ENCODE data around the gene LBH.

The LBH gene

DNA sequence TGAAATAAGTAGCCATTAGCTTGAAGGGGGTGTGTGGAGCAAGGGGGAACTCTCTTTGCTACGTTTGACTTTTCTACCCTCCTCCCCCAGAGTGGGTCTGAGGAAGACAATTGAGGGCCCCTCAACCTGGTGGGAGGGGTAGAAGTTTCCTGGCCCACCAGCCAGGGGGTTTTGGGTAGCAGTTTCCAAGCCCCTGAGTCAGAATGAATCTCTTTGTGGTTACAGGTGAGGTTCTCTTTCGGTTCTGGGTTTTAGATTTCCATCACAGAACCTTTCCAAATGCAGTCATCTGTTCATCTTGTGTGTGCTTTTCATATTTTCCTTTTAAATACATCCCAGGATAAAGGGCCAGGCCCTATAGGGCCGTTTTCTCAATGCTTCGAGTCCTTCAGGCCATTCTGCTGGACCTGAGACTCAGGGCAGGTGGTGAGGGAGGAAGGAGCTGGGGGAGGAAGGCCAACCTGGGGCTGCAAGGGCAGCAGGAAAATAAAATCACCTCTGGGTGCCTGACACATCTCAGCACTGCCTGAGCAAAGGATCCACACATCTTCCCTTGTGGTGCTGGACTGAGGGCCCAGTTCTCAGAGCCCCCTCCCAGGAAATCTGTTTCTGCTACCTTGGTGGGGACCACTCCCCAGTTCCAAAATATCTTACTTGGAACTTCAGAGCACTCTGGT, 4.7 kb downstream of the LBH start:
- peak in 1 of 2 experiments; percentile 59 for DNase-seq

DNA sequence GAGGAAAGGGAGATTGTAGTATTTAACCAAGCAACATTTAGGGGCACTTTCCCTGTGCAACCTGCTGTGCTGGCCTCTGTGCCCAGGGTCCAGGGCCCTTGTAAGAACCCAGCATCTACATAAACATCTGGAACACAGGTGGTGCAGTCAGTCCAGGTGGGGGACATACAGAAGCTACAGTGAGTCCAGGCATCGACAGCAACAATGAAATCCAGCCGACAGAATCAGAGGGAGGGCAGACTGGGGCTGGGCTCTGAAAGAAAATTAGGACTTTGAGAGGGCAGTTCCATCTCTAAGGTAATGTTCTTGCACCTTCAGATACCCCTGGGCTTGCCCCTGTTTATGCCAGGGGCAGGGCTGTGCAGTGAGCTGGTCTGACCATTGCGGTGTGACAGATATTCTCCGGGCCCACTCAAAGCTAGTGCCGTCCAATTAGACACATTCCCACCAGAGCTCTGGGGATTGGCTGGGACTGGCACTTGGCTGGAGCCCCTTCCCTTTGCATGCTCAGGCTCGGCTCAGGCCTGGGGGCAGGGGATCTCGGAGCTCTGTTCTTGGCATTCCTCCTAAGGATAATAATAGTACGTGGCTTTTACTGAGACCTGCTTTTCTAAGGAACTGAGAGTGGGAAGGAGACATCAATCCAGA, 5.4 kb downstream of the LBH start:
- no peak for DNase-seq

DNA sequence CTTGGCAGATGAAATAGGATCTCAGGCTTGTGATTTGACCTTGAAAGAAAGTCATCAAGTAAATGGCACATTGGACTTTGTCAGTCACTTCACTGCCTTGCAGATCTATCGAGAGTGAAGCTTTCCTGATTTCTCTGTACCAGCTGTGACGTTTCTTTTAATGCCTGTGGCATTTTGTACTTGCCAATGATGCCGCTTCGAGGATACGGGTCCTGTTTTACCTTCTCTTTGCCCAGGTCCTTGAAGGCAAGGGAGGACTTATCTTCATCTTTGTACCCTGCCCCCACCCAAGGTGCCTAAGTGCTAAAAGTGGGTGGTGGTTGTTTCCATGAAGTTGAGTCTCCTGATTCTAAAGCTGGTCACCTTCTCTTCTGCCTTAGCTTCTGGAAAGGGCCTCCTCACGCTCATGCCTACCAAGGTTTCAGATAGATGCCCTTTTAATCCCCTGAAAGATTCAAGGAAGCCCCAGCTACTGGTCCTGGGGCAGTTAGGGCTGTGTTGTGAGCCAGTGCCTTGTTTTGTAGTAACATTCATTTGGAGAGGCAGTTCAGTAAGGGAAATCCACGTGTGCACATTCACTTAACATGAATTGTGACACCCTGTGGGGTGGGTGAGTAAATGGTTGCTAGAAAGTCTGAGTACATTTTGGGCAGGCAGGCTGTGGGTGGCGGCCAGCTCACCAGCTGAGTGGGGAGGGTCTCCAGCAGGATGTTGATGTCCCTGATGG, 6.1 kb downstream of the LBH start:
- peak in 1 of 2 experiments; percentile 58 for DNase-seq

DNA sequence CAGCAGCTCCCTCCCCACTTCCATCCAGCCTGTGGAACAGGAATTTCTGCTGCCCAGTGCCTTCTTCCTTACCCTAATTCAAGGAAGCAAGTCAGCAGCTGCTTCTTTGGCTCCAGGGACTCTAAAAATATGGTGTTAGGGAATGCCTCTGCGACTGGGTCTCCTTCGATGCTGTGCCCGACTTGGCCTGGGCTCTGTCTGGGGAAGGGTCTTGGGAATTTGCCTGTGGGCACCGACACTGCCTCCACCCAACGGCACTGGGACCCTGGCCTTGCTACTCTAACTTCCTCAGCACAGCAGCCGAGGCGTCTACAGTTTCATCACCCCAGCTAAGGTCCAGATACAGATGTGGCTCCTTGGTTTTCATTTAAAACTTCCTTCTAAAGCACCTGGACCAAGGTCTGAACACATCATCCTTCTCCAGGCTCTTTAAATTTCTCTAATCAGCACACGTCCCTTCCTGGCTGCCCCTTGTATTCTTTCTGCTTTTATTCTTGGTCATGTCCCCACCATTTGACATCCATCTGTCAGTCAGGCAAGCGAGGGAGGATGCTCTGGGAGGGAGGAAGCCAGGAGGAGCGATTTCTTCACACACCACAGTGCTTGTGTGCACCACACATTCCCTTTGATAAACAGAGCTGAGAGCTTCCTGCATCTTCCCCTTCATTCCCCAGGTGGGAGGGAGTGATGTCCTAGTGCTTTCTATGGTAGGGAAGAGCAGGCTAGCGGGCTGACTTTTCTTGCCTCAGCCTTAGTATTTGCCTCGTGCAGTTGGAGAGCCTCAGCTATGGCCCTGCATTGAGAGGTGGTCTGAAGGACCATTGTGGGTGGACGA, 6.8 kb downstream of the LBH start:
- DNase-seq, result no peak

DNA sequence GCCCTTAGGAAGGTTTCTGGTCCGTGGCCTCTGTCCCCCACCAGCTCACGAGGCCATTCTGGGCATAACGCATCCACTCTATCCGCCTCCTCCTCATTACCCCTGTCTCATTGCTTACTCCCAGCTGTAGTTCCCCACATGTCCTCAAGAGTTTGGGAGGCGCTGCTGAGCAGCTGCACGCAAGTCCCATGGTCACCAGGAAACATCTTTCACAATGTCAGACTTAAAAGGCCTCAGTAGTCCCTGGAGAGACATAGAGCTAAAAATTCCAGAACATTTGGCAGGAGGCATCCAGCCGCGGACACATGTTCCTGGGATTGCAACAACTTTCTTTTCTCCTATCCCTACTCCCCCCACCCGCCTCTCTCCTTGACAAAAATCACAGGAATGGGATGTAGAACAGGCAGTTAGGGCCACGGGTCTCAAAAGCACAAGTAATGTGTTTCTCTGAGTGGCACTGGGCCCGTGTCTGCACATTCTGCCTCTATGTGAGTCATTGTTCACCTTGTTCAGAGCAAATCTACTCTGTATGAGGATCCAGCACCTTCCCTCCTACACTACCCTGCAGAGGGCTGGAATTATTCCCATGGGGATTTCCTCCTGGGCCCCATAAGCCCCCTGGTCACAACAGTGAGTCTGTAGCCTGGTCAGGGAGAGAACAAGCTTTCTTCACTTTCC, 8.1 kb downstream of the LBH start:
- peak; percentile 76 to 82 for DNase-seq

DNA sequence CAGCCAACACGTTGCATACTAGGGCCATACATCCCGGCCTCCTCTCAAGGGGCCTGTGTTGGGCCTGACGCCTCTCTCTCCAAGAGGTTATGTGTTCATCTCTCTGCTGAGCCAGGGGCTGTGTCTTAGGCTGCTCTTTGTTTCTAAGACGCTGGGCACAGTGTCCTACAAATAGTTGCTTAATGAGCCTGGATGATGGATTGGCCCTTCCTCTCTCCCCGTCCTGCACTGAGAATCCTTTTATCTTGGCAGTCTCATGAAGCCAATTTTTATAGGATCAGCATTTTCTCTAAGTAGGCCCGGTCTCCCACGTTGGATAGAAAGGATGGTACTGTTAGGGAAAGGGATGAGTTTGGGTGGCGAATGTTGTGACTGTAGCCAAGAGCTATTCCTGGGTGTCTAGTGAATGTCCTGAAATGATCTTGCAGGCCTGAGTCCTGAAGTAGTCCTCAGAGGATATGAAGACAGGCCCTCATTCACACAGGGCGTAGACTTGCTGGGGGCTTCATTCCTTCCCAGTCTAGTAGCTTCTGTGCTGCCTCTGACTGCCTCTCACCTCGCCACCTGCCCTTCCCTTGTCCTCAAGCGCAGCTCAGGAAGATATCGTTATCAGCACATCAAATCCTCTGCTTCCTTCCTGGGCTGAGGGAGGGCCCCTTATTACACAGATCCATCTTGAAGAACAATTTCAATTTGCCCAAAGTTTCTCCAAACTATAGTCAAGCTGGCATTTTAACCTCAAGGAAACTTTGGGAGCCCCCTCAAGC, 8.8 kb downstream of the LBH start:
- DNase-seq, result no peak

DNA sequence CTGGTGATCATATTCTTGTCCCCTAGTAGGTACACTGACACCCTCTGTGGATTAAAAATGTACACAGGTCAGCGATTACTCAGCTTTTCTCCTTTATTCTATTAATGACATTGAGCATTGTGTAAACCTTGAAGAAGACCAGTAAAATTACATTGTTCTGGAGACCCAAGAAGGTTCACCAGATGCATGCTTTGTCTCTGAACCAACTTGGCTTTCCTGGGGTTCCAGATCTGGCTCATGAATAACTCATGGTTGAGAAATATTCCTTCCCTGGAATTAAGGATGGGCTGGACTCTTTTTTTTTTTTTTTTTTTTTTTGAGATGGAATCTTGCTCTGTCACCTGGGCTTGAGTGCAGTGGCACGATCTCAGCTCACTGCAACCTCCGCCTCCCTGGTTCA, 11.9 kb downstream of the LBH start:
- DNase-seq, result no peak

DNA sequence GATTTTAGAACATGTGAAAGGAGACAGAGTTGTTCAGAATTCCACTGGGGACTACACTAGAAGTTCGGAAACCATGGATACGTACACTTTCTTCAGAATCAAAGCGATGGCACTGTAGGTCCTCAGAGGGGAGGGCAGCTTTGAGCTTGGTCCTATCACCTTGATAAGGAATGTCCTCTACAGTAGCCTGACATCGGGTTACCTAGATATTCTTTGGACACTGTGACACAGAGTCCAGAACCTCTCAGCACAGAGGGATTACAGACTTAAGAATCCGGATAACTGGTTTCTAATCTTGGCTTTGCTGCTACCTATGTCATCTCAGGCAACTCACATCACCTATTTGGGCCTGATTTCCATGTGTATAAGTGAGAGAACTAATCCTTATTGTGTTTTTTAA, 14.0 kb downstream of the LBH start:
- no peak for DNase-seq

DNA sequence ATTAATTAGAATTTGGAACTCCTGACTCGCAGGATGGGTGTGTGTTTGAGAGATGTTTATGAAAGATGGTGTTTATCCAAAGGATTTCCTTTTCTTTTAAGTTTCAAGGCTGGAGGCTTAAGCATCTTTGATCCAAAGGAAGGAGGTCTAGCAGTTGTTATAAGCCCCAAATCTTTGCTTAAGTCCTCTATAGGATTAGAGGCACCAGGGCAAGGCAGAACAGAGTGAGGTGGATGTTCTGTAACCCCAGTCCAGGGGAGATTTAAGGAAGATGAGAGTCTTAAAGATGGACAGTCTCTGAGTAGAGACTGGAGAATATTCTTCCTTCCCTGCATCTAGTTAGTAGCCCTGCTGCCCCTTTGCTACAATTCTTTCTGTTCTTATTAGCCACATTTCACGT, 17.5 kb downstream of the LBH start:
- no peak for DNase-seq

DNA sequence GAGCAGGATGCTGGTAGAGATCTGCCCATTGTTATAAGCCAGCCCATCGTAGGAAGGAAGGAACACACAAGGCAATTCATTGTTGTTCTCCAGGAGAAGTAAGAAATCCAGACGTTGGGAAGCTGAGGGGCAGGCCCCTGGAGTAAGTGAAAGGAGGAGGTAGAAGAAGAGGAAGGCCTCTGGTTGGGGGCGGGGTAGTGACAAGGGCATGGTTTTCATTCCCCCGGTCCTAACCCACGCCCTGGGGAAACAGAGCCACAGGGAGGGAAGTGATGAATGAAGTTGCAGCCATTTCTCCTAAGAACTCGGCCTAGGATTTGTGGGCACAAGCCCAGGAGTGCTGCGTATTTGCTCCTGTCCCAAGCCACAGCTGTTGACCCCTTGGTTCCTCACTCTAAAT, 18.0 kb downstream of the LBH start:
- no peak for DNase-seq

DNA sequence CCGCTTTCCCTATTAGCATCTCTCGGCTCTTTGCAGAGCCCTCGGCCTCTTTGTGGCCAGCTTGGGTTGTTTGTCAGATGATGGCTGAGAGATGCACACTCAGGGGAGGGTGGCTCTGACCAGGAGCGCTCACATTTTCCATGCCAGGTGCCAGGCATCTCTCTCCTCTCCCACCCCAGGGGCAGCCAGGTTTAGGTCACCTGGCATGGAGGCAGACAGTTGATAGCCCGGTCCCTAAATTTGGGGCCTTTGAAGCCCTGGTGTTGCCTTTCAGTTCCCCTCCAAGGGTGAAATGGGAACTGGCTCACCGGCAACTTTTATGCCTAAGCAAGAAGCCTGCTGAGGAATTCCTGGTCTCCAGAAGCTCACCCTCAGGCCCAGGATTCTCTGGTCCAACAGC, 19.1 kb downstream of the LBH start:
- no peak for DNase-seq

DNA sequence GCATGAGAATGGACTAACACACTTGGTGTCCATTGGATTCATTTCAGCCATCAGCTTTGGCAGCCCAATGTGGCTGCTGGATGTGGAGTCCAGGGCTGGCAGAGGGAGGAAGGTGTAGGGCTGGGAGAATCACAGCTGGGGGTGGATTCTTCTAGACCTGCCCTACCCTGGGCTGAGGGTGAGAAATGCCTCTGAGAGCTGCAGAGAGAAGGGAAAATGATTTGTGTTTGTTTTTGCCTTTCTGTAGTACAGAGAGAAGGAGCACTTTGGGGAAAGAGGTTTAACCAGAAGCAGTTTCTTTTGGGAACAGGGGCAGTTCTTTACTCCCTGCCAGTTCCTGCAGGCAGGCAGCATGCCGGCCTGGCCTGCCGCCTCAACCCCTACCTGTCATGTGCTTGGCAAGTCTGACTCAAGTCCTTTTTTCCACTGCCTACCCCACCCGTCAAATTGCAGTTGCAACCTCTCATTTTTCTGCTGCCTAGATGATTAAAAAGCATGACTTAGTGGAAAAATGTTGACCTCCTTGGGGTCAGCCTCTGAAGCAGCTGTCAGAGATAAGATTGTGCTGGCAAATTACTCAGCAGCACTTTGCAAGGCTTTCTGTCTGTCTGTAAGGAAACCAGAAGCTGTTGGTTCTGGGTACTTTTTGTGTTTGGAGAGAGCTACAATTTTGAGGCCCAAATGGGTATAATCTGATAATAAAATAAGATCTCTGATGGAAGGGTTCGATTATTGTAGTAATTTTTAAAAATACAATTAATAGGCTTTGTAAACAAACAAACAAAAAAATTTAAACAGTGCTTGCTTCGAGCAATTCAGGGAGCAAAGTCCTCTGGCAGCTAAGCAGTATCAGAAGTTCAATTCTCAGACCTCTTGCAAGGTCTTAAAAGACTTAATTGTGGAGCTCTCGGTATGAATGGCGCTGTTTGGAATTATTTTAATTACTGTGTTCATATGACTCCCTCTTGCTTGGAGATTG, 21.7 kb downstream of the LBH start:
- DNase-seq, result peak; percentile 66 to 75

DNA sequence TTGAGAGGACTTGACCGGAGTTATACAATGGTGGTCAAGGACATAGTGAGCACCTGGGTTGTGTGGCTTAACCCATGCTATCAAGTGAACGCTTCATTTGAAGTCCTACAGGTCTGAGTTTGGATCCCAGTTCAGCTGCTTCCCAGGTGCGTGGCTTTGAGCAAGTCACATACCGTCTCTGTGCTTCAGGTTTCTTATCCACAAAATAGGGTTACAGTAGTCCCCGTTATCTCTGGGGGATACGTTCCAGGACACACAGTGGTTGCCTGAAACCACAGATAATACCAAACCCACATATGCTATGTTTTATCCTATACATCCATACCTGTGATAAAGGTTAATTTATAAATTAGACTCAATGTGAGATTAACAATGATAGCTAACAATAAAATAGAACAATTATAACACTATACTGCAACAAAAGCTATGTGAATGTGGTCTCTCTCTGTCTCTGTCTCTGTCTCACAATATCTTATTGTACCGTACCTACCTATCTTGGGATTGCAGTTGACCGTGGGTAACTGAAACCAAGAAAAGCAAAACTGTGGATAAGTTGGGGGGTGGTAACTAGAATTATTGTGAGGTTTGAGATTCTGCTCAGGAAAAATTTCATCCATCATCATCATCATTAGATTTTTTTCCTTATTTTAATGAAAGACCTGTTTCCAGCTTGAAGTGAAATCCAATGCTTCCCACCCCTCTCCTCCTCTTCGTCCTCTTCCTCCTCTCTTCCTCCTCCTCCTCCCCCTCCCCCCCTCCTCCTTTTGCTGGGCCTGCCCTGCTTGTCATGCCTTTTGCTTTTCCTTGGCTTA, 22.7 kb downstream of the LBH start:
- no peak for DNase-seq

DNA sequence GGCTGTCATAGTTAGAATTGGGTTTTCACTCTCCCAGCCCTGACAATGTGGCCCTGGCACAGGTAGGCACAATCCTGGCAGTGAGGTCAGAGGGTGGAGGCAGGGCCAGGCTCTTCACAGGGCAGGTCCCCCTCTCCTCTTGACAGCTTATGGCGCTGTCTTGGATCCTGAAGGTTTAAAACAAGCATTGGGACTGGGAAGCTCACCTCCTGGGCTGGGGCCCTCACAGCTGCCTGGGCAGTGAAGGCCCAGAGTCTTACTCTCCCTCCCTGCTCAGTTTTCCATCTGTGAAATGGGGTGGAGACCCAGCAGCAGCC, 23.3 kb downstream of the LBH start:
- no peak for DNase-seq

DNA sequence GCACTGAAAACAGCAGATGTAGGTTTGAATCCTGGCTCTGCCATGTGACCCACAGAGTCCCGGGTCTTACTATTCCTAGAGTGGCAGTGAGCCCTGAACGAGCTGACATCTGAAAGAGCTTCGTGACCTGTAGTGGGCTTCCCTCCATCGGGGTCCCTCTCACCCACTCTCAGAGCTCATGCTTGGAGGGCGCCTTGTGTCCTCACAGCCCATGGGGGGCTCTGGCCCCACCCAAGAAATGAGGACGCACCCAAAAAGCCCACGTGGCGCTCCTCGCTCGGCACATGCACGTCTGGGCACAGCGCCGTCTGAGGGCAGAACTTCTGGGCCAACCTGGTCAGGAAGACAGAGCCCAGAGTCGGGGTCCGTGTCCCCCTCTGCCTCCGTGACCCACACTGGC, 23.7 kb downstream of the LBH start:
- no peak for DNase-seq

DNA sequence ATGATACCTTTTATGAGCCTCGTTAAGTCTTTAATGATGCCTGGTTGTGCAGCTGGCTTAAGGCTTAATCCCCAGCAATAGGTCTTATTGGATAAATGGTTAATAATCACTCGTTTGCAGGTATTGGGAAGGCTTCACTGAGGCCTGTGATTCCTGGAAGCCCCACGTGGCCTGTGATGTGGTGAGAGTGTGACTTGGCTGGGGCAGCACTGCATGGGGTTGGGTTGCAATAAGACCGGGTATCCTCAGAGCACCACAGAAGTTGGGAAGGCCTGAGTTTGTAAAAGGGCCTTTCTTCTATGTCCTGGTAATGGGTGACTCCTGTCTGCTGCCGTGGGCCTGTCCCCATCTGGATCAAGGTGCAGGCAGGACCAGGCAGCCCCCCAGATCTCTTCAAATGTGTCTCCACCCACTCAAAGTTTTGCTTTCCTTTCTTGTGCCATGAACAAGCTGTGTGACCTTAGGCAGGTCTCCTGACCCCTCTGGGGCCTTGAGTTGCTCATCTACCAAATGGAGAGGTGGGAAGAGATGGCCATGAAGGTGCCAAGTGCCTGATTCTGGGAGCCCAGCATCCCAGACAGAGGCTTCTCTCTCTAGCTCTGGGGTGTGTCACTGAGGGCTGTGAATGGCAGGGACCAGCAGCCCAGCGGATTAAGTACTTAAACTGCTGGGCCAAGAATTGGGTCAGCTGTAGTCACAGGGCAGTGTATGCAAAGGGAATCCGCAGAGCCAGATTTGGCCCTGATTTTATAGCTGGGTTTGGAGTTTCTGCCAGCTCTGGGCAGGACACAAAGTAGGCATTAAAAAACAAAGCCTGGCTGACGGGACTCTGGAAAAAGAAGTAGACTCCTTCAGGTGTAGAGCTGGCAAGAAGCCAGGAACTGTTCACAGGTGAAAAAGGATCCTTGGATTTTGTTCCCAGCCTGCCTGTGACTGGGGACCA, 24.4 kb downstream of the LBH start:
- no peak for DNase-seq

DNA sequence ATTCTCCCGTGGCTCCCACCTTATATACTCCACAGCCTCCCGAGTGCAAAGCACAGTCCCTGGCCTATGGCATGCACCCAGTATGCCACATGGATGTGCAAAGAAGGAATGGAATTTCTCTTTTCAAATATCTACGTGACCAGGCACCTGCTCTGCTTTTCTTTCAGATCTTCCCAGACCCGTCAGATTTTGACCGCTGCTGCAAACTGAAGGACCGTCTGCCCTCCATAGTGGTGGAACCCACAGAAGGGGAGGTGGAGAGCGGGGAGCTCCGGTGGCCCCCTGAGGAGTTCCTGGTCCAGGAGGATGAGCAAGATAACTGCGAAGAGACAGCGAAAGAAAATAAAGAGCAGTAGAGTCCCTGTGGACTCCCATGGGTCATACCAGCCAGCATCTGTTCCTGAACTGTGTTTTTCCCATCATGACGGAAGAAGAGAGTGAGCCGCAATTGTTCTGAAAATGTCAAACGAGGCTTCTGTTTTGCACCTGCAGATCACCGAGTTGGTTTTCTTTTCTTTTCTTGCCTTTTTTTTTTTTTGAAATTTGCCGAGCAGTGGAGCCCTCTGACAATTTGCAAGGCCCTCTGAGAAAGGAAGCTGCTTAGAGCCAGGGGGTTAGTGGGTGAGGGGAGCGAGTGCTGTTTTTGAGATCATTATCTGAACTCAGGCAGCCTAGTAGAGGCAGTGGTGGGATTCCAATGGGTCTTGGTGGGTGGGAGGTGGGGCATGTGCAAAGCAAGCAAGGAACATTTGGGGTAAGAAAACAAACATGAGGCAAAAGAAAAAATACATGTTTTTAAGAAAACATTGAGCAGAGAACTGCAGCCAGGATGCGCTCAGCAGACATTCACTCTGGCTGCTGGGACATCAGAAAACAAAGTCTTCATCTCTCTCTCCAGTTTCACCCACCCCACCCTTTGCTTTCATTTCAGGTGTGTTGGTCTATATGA, 26.2 kb downstream of the LBH start:
- DNase-seq, result no peak

DNA sequence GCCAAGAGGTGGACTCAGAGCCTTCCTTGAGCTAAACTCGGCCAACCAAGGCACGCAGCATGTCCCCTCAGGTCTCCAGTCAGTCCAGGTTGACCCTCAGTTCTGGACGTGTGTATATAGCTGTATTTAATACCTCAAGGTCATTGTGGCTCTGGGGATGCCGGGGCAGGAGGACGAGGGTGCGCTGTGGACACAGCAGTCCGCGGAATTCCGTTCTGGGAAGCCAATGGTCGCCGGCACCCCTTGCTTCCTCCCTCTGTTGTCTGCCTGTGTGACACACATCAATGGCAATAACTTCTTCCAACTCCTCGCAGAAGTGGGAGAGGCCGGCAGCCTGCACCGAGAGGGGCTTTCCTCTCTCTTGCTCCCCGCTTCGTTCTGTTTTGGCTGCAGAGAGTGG, 27.7 kb downstream of the LBH start:
- no peak for DNase-seq

All from activated CD4-positive, alpha-beta T cell treated with anti-CD3 and anti-CD28 coated beads, Interleukin-2, amount 50 U/mL, for 48 hours (primary cell).